Right renal cortex interstitium (tissue), 3 donors: Measurements from ENCODE around the gene CPEB3. TPM values are rescaled to one million over a fixed set of nuclear protein-coding genes. Genes with fewer than 3 reads are reported as not detected.

Experiments
- polyA plus RNA-seq, 3 donors: library from polyadenylated mRNA; unstranded; fragments of 120-200 nt; gene quantifications; one replicate each; pipeline ENCODE4 v1.2.1, GENCODE V29; 2013; ENCODE audit not compliant: insufficient read length in 3 of 3

CPEB3 gene
- polyA plus RNA-seq, 3 donors: 3.0 to 3.3 (median 3.0) TPM

Other genes starting within 250 kb of the CPEB3 start
- 10 to 100 TPM; 75.7 to 77.7 (median 76.4) TPM for gene MARCHF5, start 89 bp upstream of the CPEB3 start, polyA plus RNA-seq